Glomerular visceral epithelial cell (primary cell): ENCODE data around the gene FAU.

ENCODE experiments used
- DNase-seq: peaks from one replicate; pipeline ENCODE4 v3.0.0-alpha.2; 2016; ENCODE audit errors: extremely low spot score

Gene FAU

DNA sequence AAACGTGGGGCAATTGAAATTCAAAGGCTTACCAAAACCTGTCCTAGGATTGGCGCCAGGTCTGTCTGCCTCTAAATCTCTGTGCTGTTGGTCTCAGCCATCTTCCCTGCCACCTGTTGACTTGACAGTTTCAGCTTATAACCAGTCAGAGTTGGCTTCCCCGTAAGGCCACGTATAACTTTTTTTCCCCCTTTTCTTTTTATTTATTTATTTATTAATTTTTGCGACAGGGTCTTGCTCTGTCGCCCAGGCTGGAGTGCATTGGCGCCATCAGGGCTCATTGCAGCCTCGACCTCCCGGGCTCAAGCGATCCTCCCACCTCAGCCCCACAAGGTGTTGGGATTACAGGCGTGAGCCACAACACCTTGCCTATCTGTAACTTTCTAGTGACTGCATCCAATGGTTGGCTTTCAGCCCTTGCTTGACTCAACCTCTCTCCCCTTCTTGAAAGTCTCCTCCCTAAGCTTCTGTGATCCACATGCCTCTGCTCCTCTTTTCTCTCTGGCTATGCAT lies 13.8 kb upstream of the FAU start:
- no peak for DNase-seq

DNA sequence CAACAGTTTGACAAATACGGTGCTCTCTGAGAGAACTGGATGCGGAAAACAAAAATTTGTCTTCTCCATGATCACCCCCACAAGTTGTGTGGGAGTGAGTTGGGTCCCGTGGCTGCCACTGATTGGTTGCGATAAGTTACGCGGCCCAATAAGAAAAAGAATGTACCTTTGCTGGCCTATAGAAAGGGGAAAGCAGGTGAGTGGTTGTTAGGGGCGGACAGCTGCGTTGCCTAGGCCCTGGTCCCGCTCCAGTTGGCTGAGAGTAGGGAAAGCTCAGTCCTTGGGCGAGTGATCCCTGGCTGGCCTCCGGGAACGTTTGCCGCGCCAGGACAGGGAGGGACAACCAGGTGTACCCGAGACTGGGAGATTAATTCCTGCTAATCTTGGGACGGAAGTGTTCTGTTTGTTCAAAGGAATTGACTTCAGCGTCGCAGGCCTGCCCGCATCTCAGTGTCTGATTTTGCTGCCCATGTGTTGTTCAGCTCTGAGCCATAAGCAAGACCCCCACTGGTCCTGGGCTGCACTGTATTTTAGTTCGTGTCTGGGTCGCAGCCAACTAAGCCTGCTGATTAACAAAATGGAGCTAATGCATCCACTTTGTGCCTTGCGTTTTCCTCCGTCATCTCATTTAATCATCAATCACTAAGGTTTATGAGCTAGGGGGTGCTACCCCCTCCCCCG lies 13.2 kb upstream of the FAU start:
- peak; percentile 95 for DNase-seq

DNA sequence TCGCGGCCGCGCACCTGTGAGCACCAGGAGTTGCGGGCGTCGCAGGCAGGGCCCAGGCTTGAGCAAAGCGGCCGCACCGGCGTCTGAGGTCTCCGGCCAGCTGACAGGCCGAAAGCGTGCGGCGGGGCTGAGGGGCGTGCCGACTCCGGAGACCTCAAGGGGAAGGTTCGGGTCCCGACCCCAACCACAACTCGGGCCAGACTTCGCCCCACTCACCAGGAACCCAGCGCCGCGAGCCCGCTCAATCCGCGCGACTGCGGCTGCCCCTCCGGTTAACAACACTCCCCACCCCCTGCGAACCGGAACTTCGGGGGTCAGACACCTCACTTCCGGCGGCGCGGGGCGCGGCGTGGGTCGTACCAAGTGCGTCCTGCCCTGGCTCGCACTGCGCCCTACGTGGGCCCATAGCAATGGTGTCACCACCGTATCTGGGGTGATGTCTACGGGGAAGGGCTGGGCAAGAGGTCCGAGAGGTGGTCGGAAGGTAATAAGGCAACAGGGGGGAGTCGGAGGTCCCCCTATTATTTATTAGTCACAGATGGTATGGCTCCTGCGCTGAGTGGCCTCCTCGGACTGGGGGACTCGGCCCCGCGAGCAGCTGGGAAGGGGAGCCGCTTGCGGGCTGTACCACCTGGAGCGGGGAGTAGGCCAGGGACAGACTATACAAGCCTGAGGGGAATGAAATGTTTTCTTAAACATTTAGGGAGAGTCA lies 12.5 kb upstream of the FAU start, which contains the start of gene SYVN1:
Gene SYVN1 (minus strand): TSS at position 280 of the 712 bp plus-strand sequence. CDS start 918 bp downstream, outside the sequence.
- peak; percentile 80 for DNase-seq

DNA sequence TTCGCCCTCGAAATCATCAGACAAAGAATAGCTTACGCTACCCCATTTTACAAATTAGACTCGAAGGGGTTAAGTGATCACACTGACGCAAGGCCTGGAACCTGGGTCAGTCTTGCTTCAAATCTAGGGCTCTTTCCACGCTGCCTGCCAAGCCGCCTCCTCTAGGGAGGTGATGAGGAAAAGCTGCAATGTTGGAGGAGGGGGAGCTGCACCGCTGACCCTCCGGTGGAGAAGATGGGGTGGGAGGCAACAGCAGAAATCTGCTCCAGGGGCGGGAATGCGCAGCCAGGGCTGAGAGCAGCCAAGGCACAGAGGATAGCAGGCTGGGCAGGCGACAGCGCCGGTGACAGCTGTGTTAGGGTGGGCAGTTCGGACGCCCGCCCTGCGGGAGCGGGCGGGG lies 11.8 kb upstream of the FAU start:
- no peak for DNase-seq

DNA sequence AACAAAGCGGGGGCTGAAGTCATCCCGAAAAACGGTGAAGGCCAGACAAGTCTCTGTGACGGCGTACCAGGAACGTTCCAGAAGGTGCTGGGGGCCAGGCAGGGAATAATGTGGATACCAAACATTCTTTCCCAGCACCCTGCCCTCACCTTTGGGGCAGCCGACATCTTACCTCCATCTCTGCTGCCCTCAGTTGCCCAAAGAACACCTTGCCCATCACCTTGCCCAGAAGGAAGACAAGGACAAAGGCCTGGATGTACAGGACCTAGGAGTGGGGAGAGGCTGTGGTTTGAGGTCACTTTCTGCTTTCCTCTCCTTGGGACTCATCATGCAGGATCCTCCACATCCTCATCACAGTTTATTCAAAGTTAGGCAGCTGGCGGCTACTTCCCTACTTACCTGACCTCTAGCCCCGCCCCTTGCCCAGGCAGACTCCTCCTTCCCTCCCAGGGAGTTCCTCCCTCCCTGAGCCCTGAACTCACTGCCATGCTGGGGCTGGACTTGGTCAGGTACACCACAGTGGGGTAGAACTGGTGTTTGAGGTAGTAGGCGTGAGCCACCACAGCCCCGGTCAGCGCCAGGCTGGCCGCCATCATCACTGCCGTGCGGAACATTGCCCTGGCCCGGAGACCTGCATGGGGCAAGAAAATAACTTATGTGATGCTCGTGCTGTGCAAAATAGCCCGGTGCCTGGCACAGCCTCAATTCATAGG lies 11.2 kb upstream of the FAU start:
- peak; percentile 48 for DNase-seq

DNA sequence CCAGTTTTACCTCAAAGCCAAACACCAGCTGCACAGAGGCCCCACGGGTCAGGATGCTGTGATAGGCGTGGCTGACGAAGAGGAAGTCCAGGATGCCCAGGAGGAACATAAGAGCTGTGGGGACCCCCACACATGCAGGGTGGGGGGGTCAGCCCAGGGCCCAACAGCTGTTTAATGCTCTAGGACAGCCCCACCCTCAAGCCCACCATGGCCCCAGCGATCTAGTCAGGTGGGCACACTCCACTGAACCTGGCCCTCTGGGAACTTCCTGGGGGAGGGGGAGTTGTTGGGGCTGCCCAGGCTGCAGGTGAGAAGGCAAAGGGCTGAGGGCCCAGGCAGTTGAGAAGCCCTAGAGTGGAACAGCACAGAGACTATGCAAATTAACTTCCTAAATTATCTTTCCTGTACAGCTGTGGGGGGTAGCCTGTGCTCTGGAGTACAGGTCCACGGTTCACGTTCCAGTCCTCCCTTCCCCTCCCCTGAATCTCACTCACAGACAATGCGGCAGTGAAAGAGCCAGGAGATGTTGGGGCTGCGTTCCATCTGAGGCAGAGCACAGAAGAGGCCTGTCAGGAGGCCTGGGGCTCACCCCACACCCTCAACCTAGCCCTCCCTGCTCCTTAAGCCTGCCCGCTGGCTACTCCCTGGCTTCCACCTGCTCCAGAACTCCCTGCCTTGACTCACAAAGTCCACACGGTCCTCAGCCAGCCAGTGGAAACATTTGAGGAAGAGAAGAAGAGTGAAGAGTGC lies 10.5 kb upstream of the FAU start:
- DNase-seq, result no peak

DNA sequence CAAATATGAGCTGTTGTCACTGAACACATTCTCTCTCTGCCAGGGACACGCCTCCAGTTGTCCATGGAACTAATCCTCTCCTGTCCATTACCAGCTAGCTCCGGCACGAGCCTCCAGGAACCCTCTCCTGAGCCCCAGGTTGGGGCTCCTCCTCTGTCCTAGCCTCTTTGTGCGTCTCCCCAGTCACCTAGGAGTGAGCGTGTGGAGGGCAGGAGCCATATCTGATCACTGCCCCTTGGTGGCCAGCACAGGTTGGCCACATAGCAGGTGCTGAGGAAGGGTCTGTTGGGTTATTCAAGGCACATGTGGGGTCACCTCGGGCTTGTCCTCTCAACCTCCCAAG lies 9.9 kb upstream of the FAU start:
- DNase-seq, result no peak

DNA sequence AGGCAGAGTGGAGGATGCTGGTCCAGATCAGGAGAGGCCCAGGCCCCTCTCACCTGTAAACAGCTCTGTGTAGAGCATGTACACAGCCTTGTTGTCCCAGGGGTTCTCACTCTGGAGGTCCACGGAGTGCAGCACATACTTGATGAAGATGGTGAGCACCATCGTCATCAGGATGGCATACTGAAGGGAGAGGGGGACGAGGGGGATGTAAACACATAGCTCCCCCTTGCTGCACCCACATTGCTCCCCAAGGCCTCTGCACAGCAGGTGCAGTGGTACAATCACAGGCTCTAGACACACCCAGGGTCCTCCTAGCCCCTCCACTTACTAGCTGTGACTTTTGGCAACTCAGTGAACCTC lies 9.5 kb upstream of the FAU start:
- DNase-seq, result no peak

DNA sequence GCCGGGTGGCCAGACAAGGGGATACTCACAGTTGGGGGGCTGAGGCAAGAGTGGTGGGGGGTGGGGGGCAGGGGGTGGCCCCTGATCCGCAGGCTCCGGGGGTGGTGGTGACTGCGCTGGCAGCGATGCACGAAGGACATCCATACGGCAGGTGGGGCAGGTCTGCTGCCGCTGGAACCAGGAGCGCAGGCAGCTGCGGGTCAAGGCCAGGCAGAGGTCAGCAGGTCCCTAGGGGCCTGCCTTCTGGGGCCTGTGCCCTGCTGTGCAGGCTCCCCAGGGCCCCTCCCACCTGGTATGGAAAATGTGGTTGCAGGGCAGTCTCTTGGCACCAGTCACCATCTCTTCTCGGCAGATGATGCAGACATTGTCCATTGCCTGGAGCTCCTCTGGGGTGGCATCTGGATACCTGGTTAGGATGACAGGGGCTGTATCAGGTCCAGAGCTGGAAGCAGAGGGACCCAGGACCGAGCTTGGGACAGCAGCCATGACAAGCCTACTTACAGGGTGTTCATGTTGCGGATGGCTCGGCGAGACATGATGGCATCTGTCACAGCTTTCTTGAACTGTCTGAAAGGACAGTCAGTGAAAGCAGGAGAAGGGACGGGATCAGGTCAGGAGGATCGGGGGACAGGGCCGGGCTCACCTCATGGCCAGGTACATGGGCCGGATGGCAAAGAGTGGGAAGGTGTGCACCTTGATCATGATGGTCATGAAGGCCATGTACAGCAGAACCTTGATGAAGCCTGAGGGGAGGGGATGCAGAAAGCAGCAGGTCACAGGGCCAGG lies 8.9 kb upstream of the FAU start:
- no peak for DNase-seq

DNA sequence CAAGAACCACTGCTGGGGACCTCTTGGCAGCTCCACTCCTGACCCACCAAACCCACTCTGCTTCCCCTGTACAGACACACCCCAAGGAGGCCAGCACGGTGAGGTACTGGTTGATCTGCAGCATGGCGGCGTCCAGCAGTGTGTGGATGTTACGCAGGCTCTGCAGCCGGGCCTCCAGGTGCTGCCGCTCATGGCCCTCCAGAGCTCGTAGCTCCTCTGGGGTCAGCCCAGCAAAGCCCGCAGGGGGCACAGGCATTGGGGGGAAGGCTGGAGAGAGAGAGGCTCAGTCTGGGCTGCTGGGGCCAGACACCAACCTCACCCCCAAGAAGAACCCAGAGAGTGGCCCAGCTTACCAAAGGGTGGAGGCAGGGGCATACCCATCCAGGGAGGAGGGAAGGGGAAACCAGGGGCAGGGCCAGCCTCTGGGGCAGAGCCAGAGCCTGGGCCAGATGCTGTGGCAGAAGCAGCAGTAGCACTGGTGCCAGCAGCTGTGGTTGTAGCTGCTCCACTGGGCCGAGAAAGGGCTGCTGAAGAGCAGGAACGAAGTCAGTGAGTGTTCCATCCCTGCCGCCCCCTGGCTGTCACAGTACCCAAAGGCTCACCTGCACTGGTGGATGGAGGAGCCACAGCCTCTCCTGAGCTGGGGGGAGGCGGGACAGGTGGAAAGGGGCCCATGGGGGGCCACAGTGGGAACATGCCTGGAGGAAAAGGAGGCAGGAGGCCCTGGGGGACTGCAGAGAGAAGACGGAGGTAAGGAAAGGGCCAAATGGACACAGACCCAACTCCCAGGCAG lies 7.9 kb upstream of the FAU start:
- DNase-seq, result no peak

DNA sequence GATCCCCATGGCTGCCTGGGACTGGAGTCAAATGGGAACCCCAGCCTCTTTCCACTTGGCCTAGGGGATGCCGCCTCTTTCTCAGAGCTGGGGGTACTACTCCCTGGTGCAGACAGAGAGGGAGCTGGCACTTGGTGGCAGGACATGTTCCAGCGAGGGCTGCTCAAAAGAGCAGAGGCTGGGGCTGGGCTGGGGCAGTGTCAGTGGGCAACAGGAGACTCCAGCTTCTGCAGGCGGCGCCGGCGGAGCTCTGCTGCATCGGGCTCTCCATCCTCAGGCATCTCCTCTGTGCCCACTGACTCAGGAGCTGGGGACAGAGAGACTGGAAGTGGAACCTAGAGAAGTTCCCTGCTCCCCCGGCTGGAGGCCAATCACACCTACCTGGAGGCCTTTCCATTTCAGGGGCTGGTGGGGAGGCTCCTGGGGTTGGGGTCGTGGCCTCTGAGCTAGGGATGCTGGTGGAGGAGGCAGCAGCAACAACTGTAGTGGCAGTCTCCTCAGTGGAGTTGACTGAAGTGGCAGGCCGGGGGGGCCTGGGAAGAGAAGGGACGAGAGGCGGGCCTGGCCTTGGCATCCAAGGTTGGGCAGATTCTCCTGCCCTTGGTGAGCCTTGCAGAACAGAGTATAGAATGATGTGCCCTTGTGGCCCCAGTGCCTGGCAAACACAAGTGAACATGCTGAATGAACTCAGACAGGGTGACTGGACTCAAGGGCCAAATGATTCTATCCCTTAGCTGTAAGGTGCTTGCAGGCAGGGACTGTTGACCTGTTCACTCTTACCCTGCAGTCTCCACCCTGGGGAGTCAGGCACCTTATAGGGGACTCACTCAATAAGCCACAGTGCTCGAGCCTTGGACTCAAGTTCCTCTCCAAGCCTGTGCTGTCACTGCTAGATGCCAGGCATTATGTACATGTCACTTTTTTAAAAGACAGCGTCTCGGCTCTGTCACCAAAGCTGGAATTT lies 6.5 kb upstream of the FAU start:
- no peak for DNase-seq

DNA sequence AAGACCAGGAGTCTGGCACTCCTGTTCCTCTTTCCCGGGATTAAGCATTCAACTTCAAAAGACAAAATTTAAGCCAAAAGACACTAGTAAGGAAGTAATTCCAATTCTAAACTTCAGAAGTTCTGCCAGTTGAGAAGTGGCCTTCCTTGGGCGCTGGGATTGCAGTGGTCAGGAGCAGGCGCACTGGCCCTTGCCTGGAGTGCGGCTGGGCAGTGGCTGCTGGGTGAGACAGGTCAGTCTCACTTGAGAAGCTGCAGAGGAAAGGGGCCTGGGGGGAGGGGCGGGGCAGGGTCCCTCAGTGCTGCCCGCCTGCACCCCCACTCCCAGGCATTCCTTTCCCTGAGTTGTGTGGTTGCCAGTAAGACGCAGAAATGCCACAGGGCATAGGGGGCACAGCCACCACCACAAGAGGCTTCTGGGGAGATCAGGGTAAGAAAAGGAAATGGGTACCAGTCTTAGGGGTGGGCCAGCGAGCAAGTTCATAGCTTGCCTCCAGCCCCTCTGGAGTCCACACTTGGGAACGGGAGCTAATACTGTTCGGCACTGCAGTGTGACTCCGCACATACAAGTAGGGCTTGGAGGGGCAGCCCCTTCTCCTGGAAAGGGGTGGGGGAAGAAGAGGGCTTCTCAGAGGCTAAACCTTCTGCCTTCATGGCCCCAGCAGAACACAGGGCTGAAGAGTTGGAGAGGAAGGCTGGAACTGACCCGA lies 5.7 kb upstream of the FAU start:
- no peak for DNase-seq

DNA sequence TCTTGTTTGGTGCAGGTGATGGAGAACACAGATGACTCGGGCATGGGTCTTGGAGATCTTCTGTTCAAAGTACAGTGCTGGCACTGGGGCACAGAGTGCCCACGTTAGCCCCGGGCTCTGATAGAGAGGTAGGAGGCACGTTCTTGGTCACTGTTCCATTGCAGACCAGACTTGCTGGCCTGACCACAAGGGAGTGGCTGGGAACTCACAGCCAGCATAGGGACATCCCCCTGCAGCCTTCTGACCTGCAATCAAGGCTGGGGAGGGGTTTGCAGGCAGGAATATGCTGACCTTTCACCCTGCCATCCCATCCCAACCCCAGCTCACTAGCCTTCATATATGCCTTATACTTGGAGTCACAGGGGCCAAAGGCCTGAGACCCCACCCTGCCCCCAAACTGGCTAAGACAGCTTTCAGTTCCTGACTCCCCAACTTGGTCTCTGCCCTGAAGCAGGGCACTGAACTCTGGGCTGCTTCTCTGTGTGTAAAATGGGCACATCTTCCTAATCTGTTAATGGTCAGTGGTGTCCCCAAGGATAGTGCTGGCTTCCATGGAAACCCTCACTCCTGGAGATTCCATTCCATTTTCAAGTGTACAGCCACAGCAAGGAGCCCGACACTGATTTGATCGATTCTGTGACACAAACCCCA lies 4.8 kb upstream of the FAU start:
- no peak for DNase-seq

DNA sequence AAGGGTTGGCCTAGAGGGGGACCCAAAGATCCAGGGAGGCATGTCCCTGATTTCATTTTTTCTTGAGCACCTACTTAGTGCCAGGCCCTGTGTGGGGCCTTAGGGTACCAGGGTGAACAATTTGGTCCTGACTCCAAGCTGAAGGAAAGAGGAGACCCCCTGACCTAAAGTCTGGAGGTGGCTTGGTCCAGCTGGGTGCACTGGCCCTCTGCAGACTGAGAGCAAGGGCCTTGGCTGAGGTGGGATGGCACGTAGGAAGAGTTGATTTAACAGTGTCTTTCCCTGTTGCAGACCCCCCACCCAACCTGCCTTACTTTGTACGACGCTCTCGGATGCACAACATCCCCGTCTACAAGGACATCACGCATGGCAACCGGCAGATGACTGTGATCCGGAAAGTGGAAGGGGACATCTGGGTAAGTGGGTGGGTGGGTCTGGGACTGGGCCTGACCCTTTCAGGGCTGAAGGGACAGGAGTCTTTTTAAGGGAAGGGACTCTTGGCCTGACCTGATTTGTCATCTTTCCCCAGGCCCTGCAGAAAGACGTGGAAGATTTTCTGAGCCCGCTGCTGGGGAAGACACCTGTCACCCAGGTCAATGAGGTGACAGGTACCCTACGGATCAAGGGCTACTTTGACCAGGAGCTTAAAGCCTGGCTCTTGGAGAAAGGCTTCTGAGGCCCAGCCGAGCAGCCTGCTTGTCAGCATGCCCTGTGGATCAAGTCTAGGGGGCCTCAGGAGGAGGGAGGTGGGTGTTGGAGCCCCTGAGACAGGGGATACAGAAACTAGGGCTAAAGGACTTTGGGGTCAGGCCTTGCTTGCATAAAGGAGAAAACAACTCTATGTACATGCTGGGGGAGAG lies 3.5 kb upstream of the FAU start:
- no peak for DNase-seq

DNA sequence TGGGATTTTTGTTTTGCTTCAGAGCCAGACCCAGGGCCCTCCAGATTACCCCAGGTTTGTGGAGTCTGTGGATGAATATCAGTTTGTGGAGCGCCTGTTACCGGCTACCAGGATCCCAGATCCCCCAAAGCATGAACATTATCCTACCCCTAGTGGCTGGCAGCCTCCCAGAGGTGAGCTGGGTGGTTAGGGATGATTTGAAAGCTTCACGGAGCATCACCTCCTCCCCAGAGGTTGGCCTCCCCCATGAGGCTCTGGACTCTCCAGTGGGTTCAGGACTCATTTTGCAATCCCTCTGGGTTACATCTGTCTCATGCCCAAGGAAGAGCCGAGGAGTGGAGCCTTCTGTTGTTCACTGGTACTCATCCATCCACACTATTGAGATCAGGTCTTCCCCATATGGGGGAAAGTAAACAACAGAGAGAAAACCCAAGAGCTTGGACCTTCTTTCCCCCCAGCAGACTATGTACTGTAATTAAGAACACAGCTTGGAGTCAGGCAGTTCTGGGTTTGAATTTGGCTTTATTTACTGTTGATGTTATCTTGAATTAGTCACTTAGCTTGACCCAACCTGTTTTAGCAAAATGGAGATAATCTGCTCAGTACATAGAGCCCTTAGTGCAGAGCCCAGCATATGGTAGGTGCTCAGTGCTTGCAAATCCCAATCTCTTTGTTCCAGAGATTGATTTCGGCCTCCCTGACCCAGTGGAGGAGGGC lies 2.7 kb upstream of the FAU start:
- DNase-seq, result no peak

DNA sequence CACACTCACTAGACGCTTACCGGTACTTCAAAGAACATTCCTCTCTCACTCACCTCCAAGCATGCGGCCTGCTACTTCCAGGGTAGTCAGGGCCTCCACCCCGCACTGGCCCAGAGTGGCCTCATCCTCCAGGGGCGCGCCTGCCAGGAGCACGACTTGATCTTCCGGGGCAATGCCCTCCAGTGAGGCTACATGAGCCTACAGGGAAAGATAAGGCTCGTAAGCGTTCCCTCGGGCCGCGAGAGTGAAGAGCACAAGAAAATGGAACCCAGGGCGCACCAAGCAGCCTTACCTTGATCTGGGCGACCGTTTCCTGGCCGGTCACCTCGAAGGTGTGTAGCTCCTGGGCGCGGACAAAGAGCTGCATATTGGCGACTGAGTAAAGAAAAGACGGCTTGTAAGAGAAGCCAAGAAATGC lies 478 bp downstream of the FAU start:
- no peak for DNase-seq

DNA sequence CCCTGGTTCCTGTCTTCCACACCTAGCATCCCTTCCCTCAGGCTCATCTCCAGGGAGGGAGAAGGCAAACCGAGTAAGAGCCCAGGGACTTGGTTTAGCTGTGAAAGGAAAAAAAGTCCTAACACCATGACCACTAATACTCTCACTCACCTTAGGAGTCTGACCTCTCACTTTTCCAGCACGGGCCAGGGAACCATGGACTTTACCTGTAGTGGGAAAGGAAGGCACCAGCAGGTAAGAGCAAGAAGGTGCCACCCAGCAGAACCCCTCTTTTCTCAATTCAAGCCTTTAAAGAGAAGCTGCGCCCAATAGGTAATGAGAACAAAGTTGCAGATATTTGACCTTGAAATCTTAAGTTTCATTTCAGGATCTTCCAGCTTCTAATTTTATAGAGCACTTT lies 1.1 kb downstream of the FAU start:
- DNase-seq, result no peak
